Measurements from ENCODE around the gene TC2N.

Gene TC2N

DNA sequence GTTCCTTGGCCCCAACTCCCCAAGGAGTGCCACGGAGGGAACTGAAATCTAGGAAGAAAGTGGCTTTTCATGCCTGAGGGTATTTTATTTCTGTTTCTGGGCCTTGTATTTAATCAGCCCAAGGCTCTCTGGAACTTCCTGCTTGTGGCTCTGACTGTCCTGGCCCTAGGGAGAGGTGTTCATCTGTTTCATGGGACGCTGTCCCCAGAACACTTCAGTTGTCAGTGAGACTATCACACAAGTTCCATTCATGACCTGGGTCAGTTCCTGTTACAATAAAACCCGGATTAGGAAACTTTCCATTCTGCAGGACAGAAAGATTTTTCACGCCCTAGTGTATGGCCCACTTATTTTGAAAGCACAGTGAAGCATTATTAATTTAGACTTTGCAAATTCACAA, 18.5 kb upstream of the TC2N start:
- no peak for TF ChIP-seq CTCF (IDR thresholded peaks at IDR 0.05; ENCODE audit: poor library complexity, severe bottlenecking)
- no peaks in the 10 kb centered on the region for H3K9me3 ChIP-seq (ENCODE audit: severe bottlenecking)
- no peak overlapping the region for H3K4me3 ChIP-seq (ENCODE audit: severe bottlenecking)
- H3K27me3 ChIP-seq (ENCODE audit: insufficient read depth, poor library complexity, severe bottlenecking): no peaks in the 10 kb centered on the region
- ATAC-seq (ENCODE audit: low read depth) (no peak), DNase-seq (ENCODE audit: low spot score) (no peak)
- H3K4me1 ChIP-seq (ENCODE audit: insufficient read depth, poor library complexity, severe bottlenecking): no peaks in the 10 kb centered on the region
- H3K27ac ChIP-seq (ENCODE audit: poor library complexity, severe bottlenecking): no peak overlapping the region
- no peaks in the 10 kb centered on the region for H3K36me3 ChIP-seq (ENCODE audit: low read depth)

- H3K4me3 ChIP-seq (ENCODE audit: severe bottlenecking): no peak overlapping the region
- H3K9me3 ChIP-seq (ENCODE audit: severe bottlenecking): no peaks in the 10 kb centered on the region
- DNase-seq (ENCODE audit: low spot score): no peak
- H3K27ac ChIP-seq (ENCODE audit: poor library complexity, severe bottlenecking): no peak overlapping the region
- peaks cover 3% of the 10 kb centered on the region for H3K4me1 ChIP-seq (ENCODE audit: insufficient read depth, poor library complexity, severe bottlenecking)
- H3K36me3 ChIP-seq (ENCODE audit: low read depth): no peaks in the 10 kb centered on the region
- no peak for TF ChIP-seq CTCF (IDR thresholded peaks at IDR 0.05; ENCODE audit: poor library complexity, severe bottlenecking)
- no peak for ATAC-seq (ENCODE audit: low read depth)
- H3K27me3 ChIP-seq (ENCODE audit: insufficient read depth, poor library complexity, severe bottlenecking): no peaks in the 10 kb centered on the region
These were observed 17.9 kb upstream of the TC2N start for GRCh38 chr14:91885113-91885712.

DNA sequence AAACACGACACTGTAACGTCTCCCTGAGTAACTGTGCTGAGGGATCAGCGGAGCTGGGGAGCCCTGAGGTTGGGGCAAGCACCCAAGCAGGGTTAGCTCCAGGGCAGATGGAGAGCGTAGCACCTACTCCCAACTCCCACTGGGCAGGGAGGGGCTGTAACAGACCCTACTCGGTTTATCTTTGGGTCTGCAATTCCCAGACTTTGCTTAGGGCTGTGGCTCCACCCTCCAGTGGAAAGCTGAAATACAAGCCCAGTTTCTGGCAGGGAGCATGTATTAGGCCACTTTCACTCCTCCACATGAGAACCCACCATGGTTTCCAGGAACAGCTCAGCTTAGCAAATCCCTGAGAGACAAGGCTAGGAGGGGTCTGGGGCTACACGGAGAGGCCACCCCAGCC, 17.3 kb upstream of the TC2N start:
- ATAC-seq (ENCODE audit: low read depth): no peak
- H3K27me3 ChIP-seq (ENCODE audit: insufficient read depth, poor library complexity, severe bottlenecking): no peaks in the 10 kb centered on the region
- no peak for TF ChIP-seq CTCF (IDR thresholded peaks at IDR 0.05; ENCODE audit: poor library complexity, severe bottlenecking)

GRCh38 chr14:91883753-91884152, 16.4 kb upstream of the TC2N start:
- DNase-seq (ENCODE audit: low spot score) (no peak), ATAC-seq (ENCODE audit: low read depth) (no peak)
- TF ChIP-seq CTCF (IDR thresholded peaks at IDR 0.05; ENCODE audit: poor library complexity, severe bottlenecking): no peak
- no peak overlapping the region for H3K4me3 ChIP-seq (ENCODE audit: severe bottlenecking)
- no peak overlapping the region for H3K27ac ChIP-seq (ENCODE audit: poor library complexity, severe bottlenecking)
- peaks cover 9% of the 10 kb centered on the region for H3K4me1 ChIP-seq (ENCODE audit: insufficient read depth, poor library complexity, severe bottlenecking)
- no peaks in the 10 kb centered on the region for H3K27me3 ChIP-seq (ENCODE audit: insufficient read depth, poor library complexity, severe bottlenecking)
- no peaks in the 10 kb centered on the region for H3K36me3 ChIP-seq (ENCODE audit: low read depth)
- no peaks in the 10 kb centered on the region for H3K9me3 ChIP-seq (ENCODE audit: severe bottlenecking)

More for the DNA sequence above, 17.3 kb upstream of the TC2N start:
- no peak for DNase-seq (ENCODE audit: low spot score)
- Histone ChIP-seq H3K36me3 (ENCODE audit: low read depth) (no peaks in the 10 kb centered on the region), H3K4me1 (ENCODE audit: insufficient read depth, poor library complexity, severe bottlenecking) (peaks cover 9% of the 10 kb centered on the region), H3K27ac (ENCODE audit: poor library complexity, severe bottlenecking) (no peak overlapping the region), H3K9me3 (ENCODE audit: severe bottlenecking) (no peaks in the 10 kb centered on the region), H3K4me3 (ENCODE audit: severe bottlenecking) (no peak overlapping the region)

GRCh38 chr14:91882776-91883175, 15.4 kb upstream of the TC2N start:
- H3K9me3 ChIP-seq (ENCODE audit: severe bottlenecking): no peaks in the 10 kb centered on the region
- peaks cover 9% of the 10 kb centered on the region for H3K4me1 ChIP-seq (ENCODE audit: insufficient read depth, poor library complexity, severe bottlenecking)
- no peak overlapping the region for H3K27ac ChIP-seq (ENCODE audit: poor library complexity, severe bottlenecking)
- no peak overlapping the region for H3K4me3 ChIP-seq (ENCODE audit: severe bottlenecking)
- TF ChIP-seq CTCF (IDR thresholded peaks at IDR 0.05; ENCODE audit: poor library complexity, severe bottlenecking): no peak
- DNase-seq (ENCODE audit: low spot score) (no peak), ATAC-seq (ENCODE audit: low read depth) (no peak)
- no peaks in the 10 kb centered on the region for H3K27me3 ChIP-seq (ENCODE audit: insufficient read depth, poor library complexity, severe bottlenecking)
- no peaks in the 10 kb centered on the region for H3K36me3 ChIP-seq (ENCODE audit: low read depth)
